A549 (cell line): ENCODE data around the gene DGKH. TPM values are rescaled to one million over a fixed set of nuclear protein-coding genes. Genes with fewer than 3 reads are reported as not detected.

Source experiments
- ATAC-seq, 2 experiments: fragments of 200-7000 bp in 1 of 2; fragments of >200 bp in 1 of 2; cut with Nextera tagmentation in 1 of 2; cut with Tn5 transposase in 1 of 2; 3 replicates each; pipeline versions ENCODE4 v1.8.0 to v1.9.1; 2018 to 2020; ENCODE audit warnings: mild to moderate bottlenecking in 1 of 2, moderate library complexity in 1 of 2
- CTCF ChIA-PET: fragments of 300-600 bp; sonication (Branson Sonifier 250); formaldehyde crosslinking; extraction: SDS; loops from one replicate; lab custom pipeline; 2021; ENCODE audit warnings: antibody characterized with exemption, inconsistent platforms; lab: Yijun Ruan, JAX
- POLR2A ChIA-PET: fragments of 350-600 bp; formaldehyde crosslinking; extraction: SDS; loops from one replicate; lab custom pipeline; 2021; ENCODE audit warnings: antibody characterized with exemption, inconsistent platforms; lab: Yijun Ruan, JAX
- DNase-seq, 2 experiments: peaks; one replicate each; pipeline versions ENCODE4 v3.0.0 to v3.0.0-alpha.2; 2011 to 2016; ENCODE audit warnings: low read depth in 1 of 2, low spot score in 1 of 2
- FAIRE-seq: peaks from 2 replicates; lab custom pipeline; 2011; peaks lifted over from hg19 to GRCh38; lab: Jason Lieb, UNC
- H3K27ac ChIP-seq, 2 experiments: fragments of >200 bp; sonication (Bioruptor Twin); formaldehyde crosslinking; 3 replicates each; pipeline ENCODE4 v1.5.1; 2016 to 2017
- H3K4me1 ChIP-seq: fragments of >200 bp; sonication (Bioruptor Twin); formaldehyde crosslinking; 3 replicates; pipeline ENCODE4 v1.6.1; 2016
- H3K4me2 ChIP-seq: fragments of >200 bp; sonication (Bioruptor Twin); formaldehyde crosslinking; 3 replicates; pipeline ENCODE4 v1.6.1; 2016
- H3K4me3 ChIP-seq: fragments of >200 bp; sonication (Bioruptor Twin); formaldehyde crosslinking; 3 replicates; pipeline ENCODE4 v1.5.1; 2016
- H3K9me3 ChIP-seq: fragments of >200 bp; sonication (Bioruptor Twin); formaldehyde crosslinking; 3 replicates; pipeline ENCODE4 v1.6.1; 2016
- CBX8 ChIP-seq: fragments of 200-600 bp; sonication (generic); IDR thresholded peaks from 2 replicates; pipeline ENCODE4 v1.6.1; 2016
- CEBPB ChIP-seq, 2 experiments: fragments of >200 bp in 1 of 2; sonication (Bioruptor Twin) in 1 of 2; formaldehyde crosslinking in 1 of 2; IDR thresholded peaks; 2 replicates each; pipeline ENCODE4 v1.6.1; 2012 to 2016
- CHD2 ChIP-seq: fragments of 150-350 bp; IDR thresholded peaks from 2 replicates; pipeline ENCODE4 v1.6.1; 2014; ENCODE audit warnings: low read length; ENCODE audit not compliant: partially characterized antibody
- CHD4 ChIP-seq: fragments of 200-600 bp; sonication (generic); IDR thresholded peaks from 2 replicates; pipeline ENCODE4 v1.6.1; 2016; ENCODE audit warnings: antibody characterized with exemption, mild to moderate bottlenecking, borderline replicate concordance
- CTCF ChIP-seq: fragments of >200 bp; sonication (Bioruptor Twin); formaldehyde crosslinking; IDR thresholded peaks from 3 replicates; pipeline ENCODE4 v1.5.1; 2016
- E2F6 ChIP-seq: IDR thresholded peaks from 2 replicates; pipeline ENCODE4 v1.6.1; 2012; ENCODE audit warnings: low read depth, borderline replicate concordance
- EHMT2 ChIP-seq: fragments of 200-600 bp; sonication (generic); IDR thresholded peaks from 2 replicates; pipeline ENCODE4 v1.6.1; 2016; ENCODE audit warnings: antibody characterized with exemption, low read depth, mild to moderate bottlenecking, moderate library complexity
- ELK1 ChIP-seq: fragments of 150-350 bp; IDR thresholded peaks from 2 replicates; pipeline ENCODE4 v1.6.1; 2014; ENCODE audit warnings: low read depth, mild to moderate bottlenecking, low read length
- EP300 ChIP-seq, 2 experiments: fragments of >200 bp; sonication (Bioruptor Twin); formaldehyde crosslinking; IDR thresholded peaks; 2 replicates in 1 of 2; 3 replicates in 1 of 2; pipeline ENCODE4 v1.6.1; 2016 to 2017
- FOSL2 ChIP-seq, 2 experiments: fragments of 450-650 bp in 1 of 2; fragments of >200 bp in 1 of 2; sonication (Bioruptor Twin) in 1 of 2; formaldehyde crosslinking; IDR thresholded peaks; 2 replicates each; pipeline versions ENCODE4 v1.5.0 to v1.6.1; 2016 to 2020; ENCODE audit warnings: mild to moderate bottlenecking in 1 of 2, moderate library complexity in 1 of 2
- HEYL ChIP-seq: fragments of 250-450 bp; sonication (Bioruptor Pico); IDR thresholded peaks from 2 replicates; pipeline ENCODE4 v1.8.0; 2021; ENCODE audit warnings: mild to moderate bottlenecking, moderate library complexity
- HOXA7 ChIP-seq: fragments of 250-450 bp; sonication (Bioruptor Pico); IDR thresholded peaks from 2 replicates; pipeline ENCODE4 v1.5.0; 2020; ENCODE audit warnings: mild to moderate bottlenecking, moderate library complexity
- JUN ChIP-seq, 2 experiments: fragments of >200 bp; sonication (Bioruptor Twin); formaldehyde crosslinking; IDR thresholded peaks; 2 replicates in 1 of 2; 3 replicates in 1 of 2; pipeline ENCODE4 v1.6.1; 2016 to 2017
- MAFK ChIP-seq: fragments of 450-650 bp; IDR thresholded peaks from 2 replicates; pipeline ENCODE4 v1.6.1; 2014; ENCODE audit not compliant: partially characterized antibody
- MAZ ChIP-seq: fragments of 150-350 bp; IDR thresholded peaks from 2 replicates; pipeline ENCODE4 v1.6.1; 2014; ENCODE audit warnings: antibody characterized with exemption, low read depth, low read length, borderline replicate concordance
- MYC ChIP-seq: IDR thresholded peaks from 2 replicates; pipeline ENCODE4 v1.6.1; 2012; ENCODE audit warnings: mild to moderate bottlenecking, inconsistent platforms, low read length, improper control_type of control experiment, borderline replicate concordance
- NFE2L2 ChIP-seq: fragments of 150-350 bp; conservative IDR thresholded peaks from 2 replicates; pipeline ENCODE4 v1.6.1; 2014; ENCODE audit warnings: low read length
- NR3C1 ChIP-seq: fragments of >200 bp; sonication (Bioruptor Twin); formaldehyde crosslinking; IDR thresholded peaks from 3 replicates; pipeline ENCODE4 v1.6.1; 2017
- PBX3 ChIP-seq: IDR thresholded peaks from 2 replicates; pipeline ENCODE4 v1.6.1; 2012
- POLR2A ChIP-seq: IDR thresholded peaks from 2 replicates; pipeline ENCODE4 v1.6.1; 2012; ENCODE audit warnings: mild to moderate bottlenecking, low read length
- POLR2AphosphoS2 ChIP-seq: conservative IDR thresholded peaks from 2 replicates; pipeline ENCODE4 v1.6.1; 2012; ENCODE audit warnings: low read length, improper control_type of control experiment, inconsistent platforms
- RARB ChIP-seq: fragments of 250-450 bp; sonication (Bioruptor Pico); IDR thresholded peaks from 2 replicates; pipeline ENCODE4 v1.8.0; 2021; ENCODE audit warnings: mild to moderate bottlenecking, moderate library complexity
- SMC3 ChIP-seq: fragments of >200 bp; sonication (Bioruptor Twin); formaldehyde crosslinking; IDR thresholded peaks from 3 replicates; pipeline ENCODE4 v1.6.1; 2018; ENCODE audit warnings: inconsistent platforms
- TFCP2L1 ChIP-seq: fragments of 250-450 bp; sonication (Bioruptor Pico); IDR thresholded peaks from 2 replicates; pipeline ENCODE4 v1.5.0; 2021; ENCODE audit warnings: mild to moderate bottlenecking
- ZNF302 ChIP-seq: fragments of 250-450 bp; sonication (Bioruptor Pico); IDR thresholded peaks from 2 replicates; pipeline ENCODE4 v1.9.0; 2021; ENCODE audit warnings: inconsistent platforms, mild to moderate bottlenecking, moderate library complexity
- ZSCAN20 ChIP-seq: fragments of 250-450 bp; sonication (Bioruptor Pico); IDR thresholded peaks from 2 replicates; pipeline ENCODE4 v1.8.0; 2022; ENCODE audit warnings: mild to moderate bottlenecking, moderate library complexity
- WGBS: methylation state at CpG from one replicate; pipeline ENCODE4 v1.1.6; 2017; ENCODE audit errors: missing lambda C conversion rate; 5-methylcytosine and 5-hydroxymethylcytosine counted together
- polyA plus RNA-seq, 4 experiments: library from polyadenylated mRNA; depleted of rRNA in 3 of 4; stranded (reverse); fragments of >200 nt; fragmentation: RNase III in 1 of 4; extraction: RNeasy Plus Mini Kit Qiagen cat#74134 plus additional on column Dnase treatment in 1 of 4; gene quantifications; 2 replicates in 3 of 4; 3 replicates in 1 of 4; pipeline ENCODE4 v1.2.3, GENCODE V29; 2011 to 2017
- TF ChIP-seq, protein P1 (sequence below): fragments of 250-450 bp; sonication (Bioruptor Pico); IDR thresholded peaks from 2 replicates; pipeline ENCODE4 v1.5.0; 2020; ENCODE audit warnings: low read depth, mild to moderate bottlenecking, moderate library complexity
- TF ChIP-seq, protein P2 (sequence below): fragments of >200 bp; sonication (Bioruptor Twin); formaldehyde crosslinking; IDR thresholded peaks from 2 replicates; pipeline ENCODE4 v1.6.1; 2016
- TF ChIP-seq, protein P3 (sequence below): fragments of 200-600 bp; sonication (generic); IDR thresholded peaks from 2 replicates; pipeline ENCODE4 v1.6.1; 2016; ENCODE audit warnings: antibody characterized with exemption, mild to moderate bottlenecking, moderate library complexity

The DGKH gene
- polyA plus RNA-seq, 2 of the 4 experiments (the other 2 are of a cell fraction): 3.8 to 6.7 TPM

- WGBS: 97% methylated on average over 4 of the region's 4 CpGs
- POLR2A ChIA-PET: no interaction called here
- TF ChIP-seq CHD4: no peak
- no peak for TF ChIP-seq E2F6
- TF ChIP-seq RARB (CRISPR knock-in tag): no peak
- no peak for TF ChIP-seq EHMT2
- TF ChIP-seq MAZ: no peak
- no peak for TF ChIP-seq PBX3
- TF ChIP-seq TFCP2L1: no peak
- TF ChIP-seq ZSCAN20 (CRISPR knock-in tag): no peak
- no peak for TF ChIP-seq ELK1
- TF ChIP-seq, protein P1, sequence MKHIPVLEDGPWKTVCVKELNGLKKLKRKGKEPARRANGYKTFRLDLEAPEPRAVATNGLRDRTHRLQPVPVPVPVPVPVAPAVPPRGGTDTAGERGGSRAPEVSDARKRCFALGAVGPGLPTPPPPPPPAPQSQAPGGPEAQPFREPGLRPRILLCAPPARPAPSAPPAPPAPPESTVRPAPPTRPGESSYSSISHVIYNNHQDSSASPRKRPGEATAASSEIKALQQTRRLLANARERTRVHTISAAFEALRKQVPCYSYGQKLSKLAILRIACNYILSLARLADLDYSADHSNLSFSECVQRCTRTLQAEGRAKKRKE (CRISPR knock-in tag): no peak
- no peak for TF ChIP-seq MAFK
- TF ChIP-seq FOSL2 (IDR thresholded peaks at IDR 0.05): no peak
- TF ChIP-seq FOSL2 (CRISPR knock-in tag; IDR thresholded peaks at IDR 0.05): no peak
- TF ChIP-seq MYC: no peak
- TF ChIP-seq, protein P2, sequence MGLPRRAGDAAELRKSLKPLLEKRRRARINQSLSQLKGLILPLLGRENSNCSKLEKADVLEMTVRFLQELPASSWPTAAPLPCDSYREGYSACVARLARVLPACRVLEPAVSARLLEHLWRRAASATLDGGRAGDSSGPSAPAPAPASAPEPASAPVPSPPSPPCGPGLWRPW: no peak
- TF ChIP-seq CTCF: no peak
- no peak for TF ChIP-seq JUN (IDR thresholded peaks at IDR 0.05)
- no peak for TF ChIP-seq NFE2L2
- no peak for TF ChIP-seq POLR2A
- TF ChIP-seq, all 56 proteins: peak for 0
Measured at GRCh38 chr13:42232671-42233070, 184.2 kb downstream of the DGKH start.

DNA sequence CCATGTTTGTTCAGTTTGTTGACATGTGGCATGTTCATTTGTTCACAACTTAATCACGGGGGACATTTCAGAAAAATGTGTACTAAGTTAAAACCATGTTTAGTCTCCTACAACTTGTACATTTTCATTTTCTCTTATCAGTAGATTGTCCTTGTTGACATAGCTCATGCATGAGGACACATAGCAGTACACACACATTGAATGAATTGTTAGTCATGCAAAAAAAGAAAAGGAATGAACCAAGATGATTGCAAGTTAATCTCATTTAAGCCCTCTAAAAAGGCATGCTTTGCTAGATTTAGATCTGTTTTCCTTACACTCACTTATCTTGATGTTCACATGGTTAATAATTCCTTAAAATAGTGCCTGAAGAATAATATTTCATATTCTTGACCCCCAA lies 185.3 kb downstream of the DGKH start:
- ATAC-seq (no peak), FAIRE-seq (no peak), DNase-seq (no peak)
- 57% methylated on average over 1 of the region's 1 CpG for WGBS
- CTCF ChIA-PET: no interaction called here
- Histone ChIP-seq H3K4me1 (peaks cover 12% of the 10 kb centered on the region), H3K9me3 (no peaks in the 10 kb centered on the region), H3K27ac (no peak overlapping the region), H3K4me3 (no peak overlapping the region), H3K4me2 (no peak overlapping the region)
- POLR2A ChIA-PET: no interaction called here
- TF ChIP-seq POLR2AphosphoS2 (no peak), CHD2 (no peak), CBX8 (no peak), CEBPB (IDR thresholded peaks at IDR 0.05) (no peak), SMC3 (no peak), ZNF302 (CRISPR knock-in tag) (no peak), PBX3 (no peak), HOXA7 (no peak), HEYL (CRISPR knock-in tag) (no peak), MAFK (no peak), NR3C1 (no peak), EP300 (IDR thresholded peaks at IDR 0.05) (no peak)
- TF ChIP-seq, protein P3, sequence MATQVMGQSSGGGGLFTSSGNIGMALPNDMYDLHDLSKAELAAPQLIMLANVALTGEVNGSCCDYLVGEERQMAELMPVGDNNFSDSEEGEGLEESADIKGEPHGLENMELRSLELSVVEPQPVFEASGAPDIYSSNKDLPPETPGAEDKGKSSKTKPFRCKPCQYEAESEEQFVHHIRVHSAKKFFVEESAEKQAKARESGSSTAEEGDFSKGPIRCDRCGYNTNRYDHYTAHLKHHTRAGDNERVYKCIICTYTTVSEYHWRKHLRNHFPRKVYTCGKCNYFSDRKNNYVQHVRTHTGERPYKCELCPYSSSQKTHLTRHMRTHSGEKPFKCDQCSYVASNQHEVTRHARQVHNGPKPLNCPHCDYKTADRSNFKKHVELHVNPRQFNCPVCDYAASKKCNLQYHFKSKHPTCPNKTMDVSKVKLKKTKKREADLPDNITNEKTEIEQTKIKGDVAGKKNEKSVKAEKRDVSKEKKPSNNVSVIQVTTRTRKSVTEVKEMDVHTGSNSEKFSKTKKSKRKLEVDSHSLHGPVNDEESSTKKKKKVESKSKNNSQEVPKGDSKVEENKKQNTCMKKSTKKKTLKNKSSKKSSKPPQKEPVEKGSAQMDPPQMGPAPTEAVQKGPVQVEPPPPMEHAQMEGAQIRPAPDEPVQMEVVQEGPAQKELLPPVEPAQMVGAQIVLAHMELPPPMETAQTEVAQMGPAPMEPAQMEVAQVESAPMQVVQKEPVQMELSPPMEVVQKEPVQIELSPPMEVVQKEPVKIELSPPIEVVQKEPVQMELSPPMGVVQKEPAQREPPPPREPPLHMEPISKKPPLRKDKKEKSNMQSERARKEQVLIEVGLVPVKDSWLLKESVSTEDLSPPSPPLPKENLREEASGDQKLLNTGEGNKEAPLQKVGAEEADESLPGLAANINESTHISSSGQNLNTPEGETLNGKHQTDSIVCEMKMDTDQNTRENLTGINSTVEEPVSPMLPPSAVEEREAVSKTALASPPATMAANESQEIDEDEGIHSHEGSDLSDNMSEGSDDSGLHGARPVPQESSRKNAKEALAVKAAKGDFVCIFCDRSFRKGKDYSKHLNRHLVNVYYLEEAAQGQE: no peak

More at GRCh38 chr13:42232671-42233070, 184.2 kb downstream of the DGKH start:
- Histone ChIP-seq H3K4me2 (no peak overlapping the region), H3K9me3 (no peaks in the 10 kb centered on the region), H3K27ac (no peak overlapping the region), H3K4me1 (peaks cover 21% of the 10 kb centered on the region), H3K4me3 (no peak overlapping the region)
- DNase-seq (no peak), FAIRE-seq (no peak), ATAC-seq (no peak)
- CTCF ChIA-PET: interaction anchor here (0.6 kb wide), 2 partner anchors 43 to 72 kb away, joined by 3 read pairs; no protein-coding TSS in a partner anchor
